HepG2 (cell line): Measurements from ENCODE around the gene SUPT6H. TPM values are rescaled to one million over a fixed set of nuclear protein-coding genes. Genes with fewer than 3 reads are reported as not detected.
A peak's percentile ranks its signal among the peaks of the same experiment; 100 is the strongest.

Source experiments
- BHLHE40 ChIP-seq: IDR thresholded peaks from 2 replicates; pipeline ENCODE4 v1.6.1; 2011; ENCODE audit warnings: low read length, improper control_type of control experiment
- HMGXB3 ChIP-seq: sonication (generic); formaldehyde crosslinking; IDR thresholded peaks from 2 replicates; pipeline ENCODE4 v1.4.0; 2020; ENCODE audit warnings: missing genetic modification reagents, borderline replicate concordance
- HOXA5 ChIP-seq: sonication (generic); formaldehyde crosslinking; IDR thresholded peaks from 2 replicates; pipeline ENCODE4 v1.4.0; 2020; ENCODE audit warnings: missing genetic modification reagents
- HOXA7 ChIP-seq: sonication (generic); formaldehyde crosslinking; IDR thresholded peaks from 2 replicates; pipeline ENCODE4 v1.8.1; 2022; ENCODE audit warnings: mild to moderate bottlenecking, missing genetic modification reagents, moderate library complexity
- KLF13 ChIP-seq: sonication (generic); formaldehyde crosslinking; IDR thresholded peaks from 2 replicates; pipeline ENCODE4 v1.4.0; 2020; ENCODE audit warnings: mild to moderate bottlenecking, missing genetic modification reagents
- MAZ ChIP-seq, 2 experiments: sonication (generic) in 1 of 2; formaldehyde crosslinking in 1 of 2; IDR thresholded peaks; 2 replicates each; pipeline versions ENCODE4 v1.5.0 to v1.6.1; 2012 to 2020; ENCODE audit warnings: low read depth in 2 of 2, mild to moderate bottlenecking in 2 of 2, borderline replicate concordance in 1 of 2, improper control_type of control experiment in 1 of 2, low read length in 1 of 2, missing genetic modification reagents in 1 of 2, moderate library complexity in 1 of 2
- MEIS2 ChIP-seq: sonication (generic); formaldehyde crosslinking; IDR thresholded peaks from 2 replicates; pipeline ENCODE4 v1.9.0; 2021; ENCODE audit warnings: mild to moderate bottlenecking, missing genetic modification reagents
- NCOA1 ChIP-seq: sonication (generic); formaldehyde crosslinking; IDR thresholded peaks from 2 replicates; pipeline ENCODE4 v1.9.0; 2021; ENCODE audit warnings: missing genetic modification reagents
- NFE2 ChIP-seq: sonication (generic); formaldehyde crosslinking; IDR thresholded peaks from 2 replicates; pipeline ENCODE4 v1.4.0; 2020; ENCODE audit warnings: missing genetic modification reagents
- NFYC ChIP-seq: IDR thresholded peaks from 2 replicates; pipeline ENCODE4 v1.6.1; 2016; ENCODE audit warnings: missing genetic modification reagents, missing compliant biosample characterization
- NR2F1 ChIP-seq, 2 experiments: fragments of 450-650 bp in 1 of 2; formaldehyde crosslinking in 1 of 2; IDR thresholded peaks; 2 replicates each; pipeline versions ENCODE4 v1.5.0 to v1.6.1; 2016 to 2020; ENCODE audit warnings: mild to moderate bottlenecking in 1 of 2, missing compliant biosample characterization in 1 of 2, missing genetic modification reagents in 1 of 2, moderate library complexity in 1 of 2
- ZFP1 ChIP-seq: IDR thresholded peaks from 2 replicates; pipeline ENCODE4 v1.6.1; 2016
- ZFP36L2 ChIP-seq: sonication (generic); formaldehyde crosslinking; IDR thresholded peaks from 2 replicates; pipeline ENCODE4 v1.4.0; 2020; ENCODE audit warnings: missing genetic modification reagents
- ZFP41 ChIP-seq: sonication (generic); formaldehyde crosslinking; IDR thresholded peaks from 2 replicates; pipeline ENCODE4 v1.4.0; 2020; ENCODE audit warnings: mild to moderate bottlenecking, missing genetic modification reagents, borderline replicate concordance
- ZFY ChIP-seq: sonication (generic); formaldehyde crosslinking; IDR thresholded peaks from 2 replicates; pipeline ENCODE4 v1.4.0; 2020; ENCODE audit warnings: missing genetic modification reagents
- ZNF280D ChIP-seq: sonication (generic); formaldehyde crosslinking; IDR thresholded peaks from 2 replicates; pipeline ENCODE4 v1.5.1; 2020; ENCODE audit warnings: mild to moderate bottlenecking, missing genetic modification reagents
- ZNF292 ChIP-seq: sonication (generic); formaldehyde crosslinking; IDR thresholded peaks from 2 replicates; pipeline ENCODE4 v1.8.1; 2022; ENCODE audit warnings: mild to moderate bottlenecking, low read depth, missing genetic modification reagents, borderline replicate concordance
- ZNF337 ChIP-seq: sonication (generic); formaldehyde crosslinking; IDR thresholded peaks from 2 replicates; pipeline ENCODE4 v1.5.1; 2020; ENCODE audit warnings: missing genetic modification reagents, low read depth, mild to moderate bottlenecking, borderline replicate concordance
- ZNF660 ChIP-seq: sonication (generic); formaldehyde crosslinking; IDR thresholded peaks from 2 replicates; pipeline ENCODE4 v1.5.1; 2020; ENCODE audit warnings: mild to moderate bottlenecking, low read depth, missing genetic modification reagents, borderline replicate concordance
- ZSCAN31 ChIP-seq: sonication (generic); formaldehyde crosslinking; IDR thresholded peaks from 2 replicates; pipeline ENCODE4 v1.5.0; 2020; ENCODE audit warnings: low read depth, mild to moderate bottlenecking, missing genetic modification reagents
- polyA plus RNA-seq, 8 experiments: library from polyadenylated mRNA; depleted of rRNA in 3 of 8; stranded (reverse) in 7 of 8; unstranded in 1 of 8; fragments of >200 nt; fragmentation: Illumina TruSeq in 4 of 8; extraction: Trizol in 4 of 8; gene quantifications; 2 replicates each; pipeline versions ENCODE4 v1.2.1 to v1.2.3, GENCODE V29; 2011 to 2016; ENCODE audit warnings: low read depth in 4 of 8, missing spikeins in 1 of 8, mixed read lengths in 1 of 8; ENCODE audit not compliant: insufficient read depth in 1 of 8
- total RNA-seq, 5 experiments: library from RNA; depleted of rRNA; stranded (reverse); fragments of >200 nt; fragmentation: Illumina TruSeq; extraction: Trizol; gene quantifications; 2 replicates each; pipeline ENCODE4 v1.2.3, GENCODE V29; 2016; ENCODE audit warnings: low read depth in 1 of 5
- TF ChIP-seq, protein P1 (sequence below): IDR thresholded peaks from 2 replicates; pipeline ENCODE4 v1.6.1; 2012; ENCODE audit warnings: low read depth, low read length, improper control_type of control experiment

The SUPT6H gene
- total and polyA plus RNA-seq, 2 of the 13 experiments (the other 11 are each of a cell fraction or from before 2014, with no cell fraction given) = 32.7 to 39.9 TPM

GRCh38 chr17:28725660-28726225 is 63.7 kb downstream of the SUPT6H start (continued):
- TF ChIP-seq MAZ (IDR thresholded peaks at IDR 0.05; ENCODE audit: borderline replicate concordance, low read depth, low read length) (0 out of 2 replicates have a peak, but pooled peaks have one; percentile 43), MAZ (CRISPR knock-in tag; IDR thresholded peaks at IDR 0.05; ENCODE audit: low read depth) (0 out of 2 replicates have a peak, but pooled peaks have one; percentile 53), HOXA7 (CRISPR knock-in tag) (0 out of 2 replicates have a peak, but pooled peaks have one; percentile 42), NFYC (CRISPR knock-in tag) (peak; percentile 46; the same call in 1 of the 2 replicates), MEIS2 (no peak), HMGXB3 (CRISPR knock-in tag) (no peak), BHLHE40 (peak; percentile 89), ZFP41 (peak; percentile 67; the same call in 1 of the 2 replicates), NR2F1 (CRISPR knock-in tag; IDR thresholded peaks at IDR 0.05) (peak in 1 of 2 experiments; percentile 16; a peak in 1 of 4 replicates), ZNF337 (CRISPR knock-in tag) (no peak; the same call in 1 of the 2 replicates), ZNF280D (CRISPR knock-in tag) (no peak), ZNF660 (CRISPR knock-in tag) (no peak), KLF13 (peak; percentile 82; the same call in 1 of the 2 replicates), NCOA1 (no peak), ZNF292 (CRISPR knock-in tag) (no peak), ZFP36L2 (CRISPR knock-in tag) (no peak), ZSCAN31 (CRISPR knock-in tag) (peak; percentile 73), NFE2 (CRISPR knock-in tag) (no peak), HOXA5 (CRISPR knock-in tag) (no peak; the same call in 1 of the 2 replicates), ZFP1 (CRISPR knock-in tag) (0 out of 2 replicates have a peak, but pooled peaks have one; percentile 16), ZFY (CRISPR knock-in tag) (peak; percentile 86)
- TF ChIP-seq, protein P1, sequence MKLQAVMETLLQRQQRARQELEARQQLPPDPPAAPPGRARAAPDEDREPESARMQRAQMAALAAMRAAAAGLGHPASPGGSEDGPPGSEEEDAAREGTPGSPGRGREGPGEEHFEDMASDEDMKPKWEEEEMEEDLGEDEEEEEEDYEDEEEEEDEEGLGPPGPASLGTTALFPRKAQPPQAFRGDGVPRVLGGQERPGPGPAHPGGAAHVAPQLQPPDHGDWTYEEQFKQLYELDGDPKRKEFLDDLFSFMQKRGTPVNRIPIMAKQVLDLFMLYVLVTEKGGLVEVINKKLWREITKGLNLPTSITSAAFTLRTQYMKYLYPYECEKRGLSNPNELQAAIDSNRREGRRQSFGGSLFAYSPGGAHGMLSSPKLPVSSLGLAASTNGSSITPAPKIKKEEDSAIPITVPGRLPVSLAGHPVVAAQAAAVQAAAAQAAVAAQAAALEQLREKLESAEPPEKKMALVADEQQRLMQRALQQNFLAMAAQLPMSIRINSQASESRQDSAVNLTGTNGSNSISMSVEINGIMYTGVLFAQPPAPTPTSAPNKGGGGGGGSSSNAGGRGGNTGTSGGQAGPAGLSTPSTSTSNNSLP = no peak
